Naive thymus-derived CD4-positive, alpha-beta T cell (primary cell): ENCODE data around the gene SOX2. TPM values are rescaled to one million over a fixed set of nuclear protein-coding genes. Genes with fewer than 3 reads are reported as not detected.

ENCODE experiments used
- ATAC-seq: fragments of 150-1000 bp; cut with Tn5 transposase; 2 replicates; pipeline ENCODE4 v1.10.0; 2021; ENCODE audit warnings: mild to moderate bottlenecking, moderate library complexity
- CTCF ChIA-PET: fragments of 350-600 bp; sonication (Branson Sonifier 250); formaldehyde crosslinking; loops from one replicate; lab custom pipeline; 2021; ENCODE audit warnings: antibody characterized with exemption; lab: Charles Lee
- POLR2A ChIA-PET: fragments of 350-600 bp; sonication (Branson Sonifier 250); formaldehyde crosslinking; loops from one replicate; lab custom pipeline; 2021; ENCODE audit warnings: antibody characterized with exemption, inconsistent platforms; lab: Charles Lee
- DNase-seq, 9 donors: peaks; one replicate each; pipeline versions ENCODE4 v3.0.0 to v3.0.0-alpha.2; 2020 to 2022; ENCODE audit warnings: mixed read lengths in 1 of 9
- H3K27ac ChIP-seq: one replicate; pipeline ENCODE4 v1.7.0; 2013; ENCODE audit warnings: mild to moderate bottlenecking, low read depth, low read length, moderate library complexity
- H3K27me3 ChIP-seq, 2 donors: one replicate each; pipeline ENCODE4 v1.7.0; 2013; ENCODE audit warnings: low read length in 2 of 2, mild to moderate bottlenecking in 2 of 2, moderate library complexity in 2 of 2; ENCODE audit not compliant: control insufficient read depth in 2 of 2, insufficient read depth in 2 of 2
- H3K36me3 ChIP-seq, 3 experiments: 1 replicate in 2 of 3; 2 replicates in 1 of 3; pipeline ENCODE4 v1.7.0; 2013; ENCODE audit warnings: low read length in 3 of 3, mild to moderate bottlenecking in 3 of 3, moderate library complexity in 1 of 3; ENCODE audit not compliant: insufficient read depth in 3 of 3, control insufficient read depth in 2 of 3
- H3K4me1 ChIP-seq, 2 donors: one replicate each; pipeline ENCODE4 v1.7.0; 2013; ENCODE audit warnings: low read length in 2 of 2, mild to moderate bottlenecking in 2 of 2, moderate library complexity in 1 of 2; ENCODE audit not compliant: control insufficient read depth in 2 of 2, insufficient read depth in 2 of 2
- H3K4me3 ChIP-seq: 2 replicates; pipeline ENCODE4 v1.7.0; 2013; ENCODE audit warnings: mild to moderate bottlenecking, low read length
- H3K9me3 ChIP-seq, 3 experiments: 1 replicate in 2 of 3; 2 replicates in 1 of 3; pipeline ENCODE4 v1.7.0; 2013; ENCODE audit warnings: low read length in 3 of 3; ENCODE audit not compliant: control insufficient read depth in 2 of 3
- H3K27ac Mint-ChIP-seq, 9 donors: one replicate each; pipeline ENCODE4 v1.8.0; 2020 to 2022; ENCODE audit warnings: mixed read lengths in 9 of 9, mild to moderate bottlenecking in 8 of 9, moderate library complexity in 5 of 9, inconsistent platforms in 2 of 9
- H3K27me3 Mint-ChIP-seq, 5 donors: one replicate each; pipeline ENCODE4 v1.8.0; 2021 to 2022; ENCODE audit warnings: mixed read lengths in 5 of 5, mild to moderate bottlenecking in 1 of 5
- H3K36me3 Mint-ChIP-seq, 5 donors: one replicate each; pipeline ENCODE4 v1.8.0; 2020 to 2022; ENCODE audit warnings: mixed read lengths in 5 of 5, mild to moderate bottlenecking in 3 of 5, inconsistent platforms in 1 of 5
- H3K4me1 Mint-ChIP-seq, 7 donors: one replicate each; pipeline ENCODE4 v1.8.0; 2020 to 2022; ENCODE audit warnings: mixed read lengths in 7 of 7, mild to moderate bottlenecking in 3 of 7, inconsistent platforms in 1 of 7
- H3K4me3 Mint-ChIP-seq, 10 donors: one replicate each; pipeline ENCODE4 v1.8.0; 2020 to 2022; ENCODE audit warnings: mild to moderate bottlenecking in 10 of 10, mixed read lengths in 10 of 10, moderate library complexity in 6 of 10, inconsistent platforms in 2 of 10
- H3K9me3 Mint-ChIP-seq, 11 donors: one replicate each; pipeline ENCODE4 v1.8.0; 2020 to 2022; ENCODE audit warnings: mixed read lengths in 11 of 11, mild to moderate bottlenecking in 4 of 11, inconsistent platforms in 1 of 11, moderate library complexity in 1 of 11
- intact Hi-C, 2 donors: fragments of 100-400 bp; cut with micrococcal nuclease; formaldehyde crosslinking; loops; one replicate each; pipeline ENCODE4 v1.15.1; 2023
- polyA plus RNA-seq, 2 donors: library from polyadenylated mRNA; unstranded; fragments of 300-500 nt; fragmentation: Illumina TruSeq; gene quantifications; one replicate each; pipeline ENCODE4 v1.2.3, GENCODE V29; 2021
- total RNA-seq, 6 experiments: library from RNA in 5 of 6; stranded (reverse) in 5 of 6; gene quantifications; 1 replicate in 5 of 6; 2 replicates in 1 of 6; pipeline ENCODE4 v1.2.3 and lab custom pipeline; 2021 to 2026

The SOX2 gene
- total and polyA plus RNA-seq, 7 experiments from 2014 or later, result not detected

DNA sequence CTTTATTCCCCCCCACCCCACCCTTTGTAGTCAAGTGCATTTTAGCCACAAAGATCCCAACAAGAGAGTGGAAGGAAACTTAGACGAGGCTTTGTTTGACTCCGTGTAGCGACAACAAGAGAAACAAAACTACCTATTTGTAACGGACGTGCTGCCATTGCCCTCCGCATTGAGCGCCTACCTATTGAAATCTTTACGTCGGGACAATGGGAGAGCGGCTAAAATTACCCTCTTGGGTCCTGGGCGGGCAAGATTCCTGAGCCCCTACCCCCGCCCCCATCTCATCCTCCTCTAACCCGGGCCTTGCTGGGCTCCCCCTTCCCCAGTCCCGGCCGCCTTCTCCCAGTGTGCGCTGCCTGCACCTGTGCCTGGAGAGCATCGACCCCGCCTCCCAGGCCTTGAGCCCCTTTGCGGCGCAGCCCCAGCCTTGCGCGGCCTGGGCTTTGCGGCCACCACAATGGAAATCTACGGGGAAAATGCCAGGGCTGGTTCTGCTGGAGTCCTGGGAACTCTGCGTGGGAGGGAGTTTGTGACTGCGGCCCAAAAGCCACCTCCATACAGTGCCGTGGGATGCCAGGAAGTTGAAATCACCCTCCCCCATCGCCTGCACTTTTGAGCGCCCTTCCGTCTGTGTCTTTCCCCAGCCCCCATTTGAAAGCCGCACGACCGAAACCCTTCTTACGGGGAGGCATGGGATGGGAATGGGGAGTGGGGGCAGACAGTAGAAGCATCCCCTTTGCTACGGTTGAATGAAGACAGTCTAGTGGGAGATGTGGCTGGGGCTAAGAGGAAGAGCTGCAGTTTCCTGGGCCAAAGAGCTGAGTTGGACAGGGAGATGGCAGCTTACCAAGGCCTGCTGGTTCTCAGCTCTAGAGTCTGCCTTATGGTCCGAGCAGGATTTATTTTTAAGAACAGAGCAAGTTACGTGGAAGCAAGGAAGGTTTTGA, 1.1 kb upstream of the SOX2 start:
- ATAC-seq (no peak), DNase-seq (no peak)
- Mint-ChIP-seq H3K27ac (no peak overlapping the region), H3K9me3 (peaks cover 0 to 40% (median 22%) of the 10 kb centered on the region in 11 donors), H3K27me3 (peaks cover 56 to 70% (median 66%) of the 10 kb centered on the region in 5 donors), H3K4me3 (peak overlapping the region in 5 of 10 donors; percentile 13 to 63 (median 21)), H3K4me1 (peaks cover 5 to 11% (median 8%) of the 10 kb centered on the region in 7 donors), H3K36me3 (peaks cover 0 to 16% (median 0%) of the 10 kb centered on the region in 5 donors)
- POLR2A ChIA-PET, result no interaction called here
- Histone ChIP-seq H3K4me3 (no peak overlapping the region), H3K27me3 (peaks cover 12 to 44% of the 10 kb centered on the region in 2 donors), H3K27ac (no peak overlapping the region), H3K36me3 (no peaks in the 10 kb centered on the region), H3K9me3 (no peaks in the 10 kb centered on the region), H3K4me1 (peaks cover 0 to 6% of the 10 kb centered on the region in 2 donors)
- intact Hi-C loops, result loop anchor here in 1 of 2 donors (1.0 kb wide), 1 partner anchor 10 kb away; no protein-coding TSS in a partner anchor
- CTCF ChIA-PET, result no interaction called here

DNA sequence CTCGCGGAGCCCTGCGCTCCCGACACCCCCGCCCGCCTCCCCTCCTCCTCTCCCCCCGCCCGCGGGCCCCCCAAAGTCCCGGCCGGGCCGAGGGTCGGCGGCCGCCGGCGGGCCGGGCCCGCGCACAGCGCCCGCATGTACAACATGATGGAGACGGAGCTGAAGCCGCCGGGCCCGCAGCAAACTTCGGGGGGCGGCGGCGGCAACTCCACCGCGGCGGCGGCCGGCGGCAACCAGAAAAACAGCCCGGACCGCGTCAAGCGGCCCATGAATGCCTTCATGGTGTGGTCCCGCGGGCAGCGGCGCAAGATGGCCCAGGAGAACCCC, 464 bp downstream of the SOX2 start:
- Histone ChIP-seq H3K4me1 (peaks cover 0 to 6% of the 10 kb centered on the region in 2 donors), H3K27ac (no peak overlapping the region), H3K9me3 (no peaks in the 10 kb centered on the region), H3K36me3 (no peaks in the 10 kb centered on the region), H3K27me3 (peaks cover 13 to 55% of the 10 kb centered on the region in 2 donors), H3K4me3 (no peak overlapping the region)
- CTCF ChIA-PET, result no interaction called here
- peaks cover 0 to 21% (median 0%) of the 10 kb centered on the region in 5 donors for H3K36me3 Mint-ChIP-seq
- ATAC-seq, result no peak
- peak overlapping the region in 6 of 10 donors; percentile 27 to 67 (median 52) for H3K4me3 Mint-ChIP-seq
- peaks cover 5 to 11% (median 8%) of the 10 kb centered on the region in 7 donors for H3K4me1 Mint-ChIP-seq
- peaks cover 55 to 73% (median 69%) of the 10 kb centered on the region in 5 donors for H3K27me3 Mint-ChIP-seq
- peak overlapping the region in 1 of 9 donors; percentile 13 for H3K27ac Mint-ChIP-seq
- peaks cover 0 to 52% (median 22%) of the 10 kb centered on the region in 11 donors for H3K9me3 Mint-ChIP-seq
- POLR2A ChIA-PET, result no interaction called here
- no peak for DNase-seq
- intact Hi-C loops, result loop anchor here in 1 of 2 donors (1.0 kb wide), 1 partner anchor 9 kb away; no protein-coding TSS in a partner anchor

DNA sequence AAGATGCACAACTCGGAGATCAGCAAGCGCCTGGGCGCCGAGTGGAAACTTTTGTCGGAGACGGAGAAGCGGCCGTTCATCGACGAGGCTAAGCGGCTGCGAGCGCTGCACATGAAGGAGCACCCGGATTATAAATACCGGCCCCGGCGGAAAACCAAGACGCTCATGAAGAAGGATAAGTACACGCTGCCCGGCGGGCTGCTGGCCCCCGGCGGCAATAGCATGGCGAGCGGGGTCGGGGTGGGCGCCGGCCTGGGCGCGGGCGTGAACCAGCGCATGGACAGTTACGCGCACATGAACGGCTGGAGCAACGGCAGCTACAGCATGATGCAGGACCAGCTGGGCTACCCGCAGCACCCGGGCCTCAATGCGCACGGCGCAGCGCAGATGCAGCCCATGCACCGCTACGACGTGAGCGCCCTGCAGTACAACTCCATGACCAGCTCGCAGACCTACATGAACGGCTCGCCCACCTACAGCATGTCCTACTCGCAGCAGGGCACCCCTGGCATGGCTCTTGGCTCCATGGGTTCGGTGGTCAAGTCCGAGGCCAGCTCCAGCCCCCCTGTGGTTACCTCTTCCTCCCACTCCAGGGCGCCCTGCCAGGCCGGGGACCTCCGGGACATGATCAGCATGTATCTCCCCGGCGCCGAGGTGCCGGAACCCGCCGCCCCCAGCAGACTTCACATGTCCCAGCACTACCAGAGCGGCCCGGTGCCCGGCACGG, 991 bp downstream of the SOX2 start:
- no peak overlapping the region for H3K4me3 ChIP-seq
- CTCF ChIA-PET, result no interaction called here
- peak overlapping the region in 7 of 10 donors; percentile 27 to 67 (median 49) for H3K4me3 Mint-ChIP-seq

DNA sequence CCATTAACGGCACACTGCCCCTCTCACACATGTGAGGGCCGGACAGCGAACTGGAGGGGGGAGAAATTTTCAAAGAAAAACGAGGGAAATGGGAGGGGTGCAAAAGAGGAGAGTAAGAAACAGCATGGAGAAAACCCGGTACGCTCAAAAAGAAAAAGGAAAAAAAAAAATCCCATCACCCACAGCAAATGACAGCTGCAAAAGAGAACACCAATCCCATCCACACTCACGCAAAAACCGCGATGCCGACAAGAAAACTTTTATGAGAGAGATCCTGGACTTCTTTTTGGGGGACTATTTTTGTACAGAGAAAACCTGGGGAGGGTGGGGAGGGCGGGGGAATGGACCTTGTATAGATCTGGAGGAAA, 1.5 kb downstream of the SOX2 start:
- intact Hi-C loops, result no loop called here
- Mint-ChIP-seq H3K9me3 (peaks cover 0 to 56% (median 23%) of the 10 kb centered on the region in 11 donors), H3K27me3 (peaks cover 51 to 72% (median 69%) of the 10 kb centered on the region in 5 donors), H3K36me3 (peaks cover 0 to 23% (median 0%) of the 10 kb centered on the region in 5 donors), H3K4me1 (peaks cover 5 to 11% (median 8%) of the 10 kb centered on the region in 7 donors), H3K27ac (peak overlapping the region in 3 of 9 donors; percentile 11 to 60 (median 48)), H3K4me3 (peak overlapping the region in 5 of 10 donors; percentile 13 to 67 (median 44))
- no peak overlapping the region for H3K27ac ChIP-seq
- H3K27me3 ChIP-seq, result peaks cover 17 to 65% of the 10 kb centered on the region in 2 donors
- no peak for DNase-seq
- no peaks in the 10 kb centered on the region for H3K36me3 ChIP-seq
- no peaks in the 10 kb centered on the region for H3K9me3 ChIP-seq
- ChIA-PET POLR2A (no interaction called here), CTCF (no interaction called here)
- no peak for ATAC-seq
- H3K4me3 ChIP-seq, result no peak overlapping the region
- peaks cover 0 to 6% of the 10 kb centered on the region in 2 donors for H3K4me1 ChIP-seq

More for the DNA sequence above, 991 bp downstream of the SOX2 start:
- Mint-ChIP-seq H3K36me3 (peaks cover 0 to 21% (median 0%) of the 10 kb centered on the region in 5 donors), H3K27me3 (peaks cover 55 to 73% (median 69%) of the 10 kb centered on the region in 5 donors), H3K4me1 (peaks cover 5 to 11% (median 8%) of the 10 kb centered on the region in 7 donors), H3K9me3 (peaks cover 0 to 54% (median 22%) of the 10 kb centered on the region in 11 donors), H3K27ac (peak overlapping the region in 2 of 9 donors; percentile 11 to 60)
- DNase-seq (no peak), ATAC-seq (no peak)
- Histone ChIP-seq H3K4me1 (peaks cover 0 to 6% of the 10 kb centered on the region in 2 donors), H3K36me3 (no peaks in the 10 kb centered on the region), H3K27me3 (peaks cover 17 to 61% of the 10 kb centered on the region in 2 donors), H3K9me3 (no peaks in the 10 kb centered on the region), H3K27ac (no peak overlapping the region)
- POLR2A ChIA-PET, result no interaction called here
- intact Hi-C loops, result loop anchor here in 1 of 2 donors (1.0 kb wide), 1 partner anchor 9 kb away; no protein-coding TSS in a partner anchor

DNA sequence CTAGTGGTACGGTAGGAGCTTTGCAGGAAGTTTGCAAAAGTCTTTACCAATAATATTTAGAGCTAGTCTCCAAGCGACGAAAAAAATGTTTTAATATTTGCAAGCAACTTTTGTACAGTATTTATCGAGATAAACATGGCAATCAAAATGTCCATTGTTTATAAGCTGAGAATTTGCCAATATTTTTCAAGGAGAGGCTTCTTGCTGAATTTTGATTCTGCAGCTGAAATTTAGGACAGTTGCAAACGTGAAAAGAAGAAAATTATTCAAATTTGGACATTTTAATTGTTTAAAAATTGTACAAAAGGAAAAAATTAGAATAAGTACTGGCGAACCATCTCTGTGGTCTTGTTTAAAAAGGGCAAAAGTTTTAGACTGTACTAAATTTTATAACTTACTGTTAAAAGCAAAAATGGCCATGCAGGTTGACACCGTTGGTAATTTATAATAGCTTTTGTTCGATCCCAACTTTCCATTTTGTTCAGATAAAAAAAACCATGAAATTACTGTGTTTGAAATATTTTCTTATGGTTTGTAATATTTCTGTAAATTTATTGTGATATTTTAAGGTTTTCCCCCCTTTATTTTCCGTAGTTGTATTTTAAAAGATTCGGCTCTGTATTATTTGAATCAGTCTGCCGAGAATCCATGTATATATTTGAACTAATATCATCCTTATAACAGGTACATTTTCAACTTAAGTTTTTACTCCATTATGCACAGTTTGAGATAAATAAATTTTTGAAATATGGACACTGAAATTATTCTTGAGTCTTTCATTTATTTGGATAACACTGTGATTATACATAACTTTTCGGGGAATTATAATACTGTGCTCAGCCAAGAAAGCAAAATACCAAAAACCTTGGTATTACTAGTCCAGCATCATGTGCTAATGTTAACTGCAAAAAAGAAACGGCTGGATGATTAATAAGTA, 2.2 kb downstream of the SOX2 start:
- ChIA-PET CTCF (no interaction called here), POLR2A (no interaction called here)
- intact Hi-C loops, result no loop called here

More for the DNA sequence above, 2.2 kb downstream of the SOX2 start:
- Mint-ChIP-seq H3K4me3 (peak overlapping the region in 1 of 10 donors; percentile 16), H3K9me3 (peaks cover 0 to 63% (median 28%) of the 10 kb centered on the region in 11 donors), H3K27me3 (peaks cover 53 to 72% (median 71%) of the 10 kb centered on the region in 5 donors), H3K27ac (peak overlapping the region in 2 of 9 donors; percentile 13 to 52), H3K36me3 (peaks cover 0 to 30% (median 0%) of the 10 kb centered on the region in 5 donors), H3K4me1 (peaks cover 5 to 11% (median 8%) of the 10 kb centered on the region in 7 donors)
- no peak for DNase-seq
- H3K27me3 ChIP-seq, result peaks cover 17 to 68% of the 10 kb centered on the region in 2 donors
- H3K4me3 ChIP-seq, result no peak overlapping the region
- H3K36me3 ChIP-seq, result no peaks in the 10 kb centered on the region
- no peaks in the 10 kb centered on the region for H3K9me3 ChIP-seq
- H3K27ac ChIP-seq, result no peak overlapping the region
- ATAC-seq, result no peak
- H3K4me1 ChIP-seq, result peaks cover 0 to 6% of the 10 kb centered on the region in 2 donors
